Activated CD4-positive, alpha-beta memory T cell treated with anti-CD3 and anti-CD28 coated beads, Interleukin-2, amount 10 ng/mL, durations not matched to agents 7 days and 5 days (primary cell): ENCODE data around the gene SYTL3. TPM values are rescaled to one million over a fixed set of nuclear protein-coding genes. Genes with fewer than 3 reads are reported as not detected.
A peak's percentile ranks its signal among the peaks of the same experiment; 100 is the strongest.

Experiments
- CTCF ChIA-PET: fragments of 350-600 bp; sonication (Branson Sonifier 250); formaldehyde crosslinking; loops from one replicate; lab custom pipeline; 2021; ENCODE audit warnings: antibody characterized with exemption, inconsistent platforms; lab: Charles Lee
- POLR2A ChIA-PET: fragments of 350-600 bp; sonication (Branson Sonifier 250); formaldehyde crosslinking; loops from one replicate; lab custom pipeline; 2021; ENCODE audit warnings: antibody characterized with exemption; lab: Charles Lee
- DNase-seq: peaks from one replicate; pipeline ENCODE4 v3.0.0-alpha.2; 2020
- H3K27ac Mint-ChIP-seq: one replicate; pipeline ENCODE4 v1.8.0; 2021; ENCODE audit warnings: mild to moderate bottlenecking, mixed read lengths
- H3K27me3 Mint-ChIP-seq: one replicate; pipeline ENCODE4 v1.8.0; 2021; ENCODE audit warnings: mixed read lengths
- H3K36me3 Mint-ChIP-seq: one replicate; pipeline ENCODE4 v1.8.0; 2021; ENCODE audit warnings: low read depth, mixed read lengths
- H3K4me1 Mint-ChIP-seq: one replicate; pipeline ENCODE4 v1.8.0; 2021; ENCODE audit warnings: mixed read lengths
- H3K4me3 Mint-ChIP-seq: one replicate; pipeline ENCODE4 v1.8.0; 2021; ENCODE audit warnings: mild to moderate bottlenecking, mixed read lengths
- H3K9me3 Mint-ChIP-seq: one replicate; pipeline ENCODE4 v1.8.0; 2021; ENCODE audit warnings: mixed read lengths
- total RNA-seq, 2 experiments: library from RNA; stranded (reverse); gene quantifications; one replicate each; pipeline ENCODE4 v1.2.3, GENCODE V29; 2021

SYTL3 gene
- total RNA-seq, 2 experiments from 2014 or later, result 133 to 135 TPM

DNA sequence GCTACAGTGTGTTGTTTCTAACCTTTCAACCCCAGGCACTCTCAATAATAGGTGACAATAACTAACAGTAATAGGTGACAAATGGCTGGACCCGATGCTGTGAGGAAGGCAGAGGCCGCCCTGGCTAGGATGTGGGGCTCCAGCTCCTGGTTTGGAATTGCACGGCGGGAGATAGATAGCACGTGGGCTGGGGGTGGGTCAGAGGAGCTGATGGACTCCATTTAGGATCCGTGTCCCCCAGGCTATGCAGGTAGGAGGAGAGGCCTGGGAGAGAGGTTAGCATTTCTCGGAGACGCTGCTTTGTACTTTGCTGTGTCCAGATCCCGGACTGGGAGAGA lies 107.9 kb downstream of the SYTL3 start:
- no peak overlapping the region for H3K4me3 Mint-ChIP-seq
- POLR2A ChIA-PET, result no interaction called here
- peaks cover 50% of the 10 kb centered on the region for H3K36me3 Mint-ChIP-seq
- H3K27ac Mint-ChIP-seq, result peak overlapping the region; percentile 13
- CTCF ChIA-PET, result no interaction called here
- DNase-seq, result no peak
- no peaks in the 10 kb centered on the region for H3K4me1 Mint-ChIP-seq
- no peaks in the 10 kb centered on the region for H3K9me3 Mint-ChIP-seq
- H3K27me3 Mint-ChIP-seq, result no peaks in the 10 kb centered on the region

- peaks cover 57% of the 10 kb centered on the region for H3K36me3 Mint-ChIP-seq
- no peaks in the 10 kb centered on the region for H3K27me3 Mint-ChIP-seq
- H3K4me3 Mint-ChIP-seq, result no peak overlapping the region
- ChIA-PET CTCF (interaction anchor here (0.6 to 0.7 kb wide), 2 partner anchors 54 to 67 kb away, joined by 3 read pairs; no protein-coding TSS in a partner anchor), POLR2A (interaction anchor here (1.0 kb wide), 1 partner anchor 14 kb away, joined by 3 read pairs; no protein-coding TSS in a partner anchor)
- H3K9me3 Mint-ChIP-seq, result no peaks in the 10 kb centered on the region
- no peak for DNase-seq
- no peaks in the 10 kb centered on the region for H3K4me1 Mint-ChIP-seq
- H3K27ac Mint-ChIP-seq, result peak overlapping the region; percentile 19
Observed at GRCh38 chr6:158758451-158758860, 108.6 kb downstream of the SYTL3 start.

- Mint-ChIP-seq H3K4me1 (no peaks in the 10 kb centered on the region), H3K9me3 (no peaks in the 10 kb centered on the region), H3K27me3 (no peaks in the 10 kb centered on the region), H3K36me3 (peaks cover 57% of the 10 kb centered on the region), H3K4me3 (no peak overlapping the region), H3K27ac (no peak overlapping the region)
- no peak for DNase-seq
- ChIA-PET POLR2A (interaction anchor here (1.0 kb wide), 1 partner anchor 14 kb away, joined by 3 read pairs; no protein-coding TSS in a partner anchor), CTCF (interaction anchor here (0.6 to 0.7 kb wide), 2 partner anchors 55 to 68 kb away, joined by 3 read pairs; no protein-coding TSS in a partner anchor)
Observed at GRCh38 chr6:158758941-158759479, 109.2 kb downstream of the SYTL3 start.

GRCh38 chr6:158759966-158760617 lies 110.2 kb downstream of the SYTL3 start:
- H3K27ac Mint-ChIP-seq, result no peak overlapping the region
- peaks cover 61% of the 10 kb centered on the region for H3K36me3 Mint-ChIP-seq
- POLR2A ChIA-PET, result interaction anchor here (0.9 to 1.5 kb wide), 3 partner anchors 9 to 44 kb away, joined by 3 to 4 read pairs (median 3); no protein-coding TSS in a partner anchor
- DNase-seq, result no peak
- H3K4me1 Mint-ChIP-seq, result no peaks in the 10 kb centered on the region
- no peaks in the 10 kb centered on the region for H3K27me3 Mint-ChIP-seq
- CTCF ChIA-PET, result interaction anchor here (1.0 to 1.1 kb wide), 2 partner anchors 33 to 56 kb away, joined by 3 read pairs; no protein-coding TSS in a partner anchor
- no peak overlapping the region for H3K4me3 Mint-ChIP-seq
- H3K9me3 Mint-ChIP-seq, result no peaks in the 10 kb centered on the region

- H3K27ac Mint-ChIP-seq, result no peak overlapping the region
- H3K9me3 Mint-ChIP-seq, result no peaks in the 10 kb centered on the region
- H3K4me1 Mint-ChIP-seq, result no peaks in the 10 kb centered on the region
- H3K4me3 Mint-ChIP-seq, result no peak overlapping the region
- no peaks in the 10 kb centered on the region for H3K27me3 Mint-ChIP-seq
- DNase-seq, result no peak
- CTCF ChIA-PET, result interaction anchor here (1.0 to 1.1 kb wide), 2 partner anchors 33 to 57 kb away, joined by 3 read pairs; no protein-coding TSS in a partner anchor
- H3K36me3 Mint-ChIP-seq, result peaks cover 60% of the 10 kb centered on the region
- POLR2A ChIA-PET, result interaction anchor here (0.9 to 1.5 kb wide), 3 partner anchors 8 to 45 kb away, joined by 3 to 4 read pairs (median 3); no protein-coding TSS in a partner anchor
Observed at GRCh38 chr6:158760618-158761250, 110.9 kb downstream of the SYTL3 start.

DNA sequence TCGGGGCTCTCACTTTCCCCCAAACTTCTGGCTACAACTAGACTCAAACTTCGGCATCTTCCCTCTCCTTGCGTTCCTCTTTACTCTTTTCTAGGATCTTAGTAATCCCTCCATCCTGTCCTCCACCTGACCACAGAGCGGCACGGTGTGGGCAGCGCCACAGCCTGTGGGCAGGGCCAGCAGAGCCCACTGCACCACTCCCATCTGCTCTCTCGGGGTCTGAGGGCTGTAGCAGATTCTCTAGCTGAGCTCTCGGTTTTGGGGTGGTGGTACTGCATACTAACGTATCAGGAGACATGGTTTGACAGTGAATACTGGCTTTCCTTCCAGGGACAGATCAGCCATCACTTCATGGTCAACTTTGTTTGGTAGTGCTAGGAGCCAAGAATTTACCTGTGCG lies 111.9 kb downstream of the SYTL3 start:
- no peak for DNase-seq
- CTCF ChIA-PET, result no interaction called here
- H3K4me3 Mint-ChIP-seq, result no peak overlapping the region
- peaks cover 64% of the 10 kb centered on the region for H3K36me3 Mint-ChIP-seq
- POLR2A ChIA-PET, result interaction anchor here (1.4 to 1.5 kb wide), 2 partner anchors 14 to 39 kb away, joined by 3 to 4 read pairs; no protein-coding TSS in a partner anchor
- H3K4me1 Mint-ChIP-seq, result no peaks in the 10 kb centered on the region
- no peaks in the 10 kb centered on the region for H3K9me3 Mint-ChIP-seq
- no peaks in the 10 kb centered on the region for H3K27me3 Mint-ChIP-seq
- peak overlapping the region; percentile 44 for H3K27ac Mint-ChIP-seq

- Mint-ChIP-seq H3K9me3 (no peaks in the 10 kb centered on the region), H3K36me3 (peaks cover 67% of the 10 kb centered on the region), H3K4me3 (no peak overlapping the region), H3K27me3 (no peaks in the 10 kb centered on the region), H3K4me1 (no peaks in the 10 kb centered on the region), H3K27ac (peak overlapping the region; percentile 13)
- CTCF ChIA-PET, result interaction anchor here (1.1 kb wide), 1 partner anchor 23 kb away, joined by 3 read pairs; no protein-coding TSS in a partner anchor
- POLR2A ChIA-PET, result interaction anchor here (0.9 to 1.5 kb wide), 4 partner anchors 21 to 119 kb away, joined by 3 to 7 read pairs (median 3); partner anchors contain the start of gene DYNLT1
- DNase-seq, result no peak
Observed at GRCh38 chr6:158762787-158763433, 113.1 kb downstream of the SYTL3 start.

GRCh38 chr6:158763434-158764182 lies 113.8 kb downstream of the SYTL3 start:
- Mint-ChIP-seq H3K4me3 (no peak overlapping the region), H3K36me3 (peaks cover 74% of the 10 kb centered on the region), H3K27ac (peak overlapping the region; percentile 54), H3K4me1 (no peaks in the 10 kb centered on the region), H3K9me3 (no peaks in the 10 kb centered on the region), H3K27me3 (no peaks in the 10 kb centered on the region)
- POLR2A ChIA-PET, result interaction anchor here (1.1 to 1.5 kb wide), 6 partner anchors 8 to 120 kb away, joined by 3 to 7 read pairs (median 3); partner anchors contain the start of gene DYNLT1
- DNase-seq, result no peak
- CTCF ChIA-PET, result interaction anchor here (1.1 kb wide), 1 partner anchor 24 kb away, joined by 3 read pairs; no protein-coding TSS in a partner anchor

DNA sequence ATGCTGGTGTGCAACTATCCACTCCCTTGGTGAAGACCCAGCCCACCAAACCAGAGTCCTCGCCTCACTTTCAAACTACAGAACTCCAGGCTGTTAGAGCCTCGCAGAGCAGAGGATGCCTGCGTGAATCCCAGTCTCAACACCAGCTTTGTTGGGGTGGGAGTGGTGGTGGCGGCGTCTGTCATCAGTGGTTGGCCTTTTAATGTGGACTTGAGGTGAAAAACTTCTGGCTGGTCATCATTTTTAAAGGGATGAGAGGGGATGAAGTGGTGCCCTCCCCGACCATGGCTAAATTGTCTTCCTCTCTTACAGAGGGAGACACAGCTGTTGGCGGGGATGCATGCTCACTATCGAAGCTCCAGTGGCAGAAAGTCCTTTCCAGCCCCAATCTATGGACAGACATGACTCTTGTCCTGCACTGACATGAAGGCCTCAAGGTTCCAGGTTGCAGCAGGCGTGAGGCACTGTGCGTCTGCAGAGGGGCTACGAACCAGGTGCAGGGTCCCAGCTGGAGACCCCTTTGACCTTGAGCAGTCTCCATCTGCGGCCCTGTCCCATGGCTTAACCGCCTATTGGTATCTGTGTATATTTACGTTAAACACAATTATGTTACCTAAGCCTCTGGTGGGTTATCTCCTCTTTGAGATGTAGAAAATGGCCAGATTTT lies 114.5 kb downstream of the SYTL3 start:
- Mint-ChIP-seq H3K4me3 (no peak overlapping the region), H3K9me3 (no peaks in the 10 kb centered on the region), H3K4me1 (no peaks in the 10 kb centered on the region), H3K27me3 (no peaks in the 10 kb centered on the region), H3K36me3 (peaks cover 76% of the 10 kb centered on the region), H3K27ac (peak overlapping the region; percentile 54)
- POLR2A ChIA-PET, result interaction anchor here (1.1 to 1.4 kb wide), 4 partner anchors 9 to 46 kb away, joined by 3 to 4 read pairs (median 3); no protein-coding TSS in a partner anchor
- no peak for DNase-seq
- CTCF ChIA-PET, result interaction anchor here (1.6 kb wide), 1 partner anchor 61 kb away, joined by 4 read pairs; no protein-coding TSS in a partner anchor

DNA sequence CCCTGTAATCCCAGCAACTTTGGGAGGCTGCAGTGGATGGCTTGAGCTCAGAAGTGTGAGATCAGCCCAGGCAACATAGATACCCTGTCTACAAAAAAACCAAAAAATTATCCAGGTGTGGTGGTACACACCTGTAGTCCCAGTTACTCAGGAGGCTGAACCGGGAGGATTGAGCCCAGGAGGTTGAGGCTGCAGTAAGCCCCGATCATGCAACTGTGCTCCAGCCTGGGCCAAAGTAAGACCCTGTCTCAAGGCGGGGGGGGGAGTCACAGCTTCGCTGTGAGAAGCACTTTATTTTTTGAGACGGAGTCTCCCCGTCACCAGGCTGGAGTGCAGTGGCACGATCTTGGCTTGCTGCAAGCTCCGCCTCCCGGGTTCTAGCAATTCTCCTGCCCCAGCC lies 115.1 kb downstream of the SYTL3 start:
- ChIA-PET POLR2A (interaction anchor here (1.2 to 1.4 kb wide), 2 partner anchors 9 to 22 kb away, joined by 3 to 4 read pairs; no protein-coding TSS in a partner anchor), CTCF (interaction anchor here (1.6 to 1.8 kb wide), 2 partner anchors 61 to 207 kb away, joined by 4 to 6 read pairs; no protein-coding TSS in a partner anchor)
- H3K27ac Mint-ChIP-seq, result no peak overlapping the region
- no peaks in the 10 kb centered on the region for H3K4me1 Mint-ChIP-seq
- peaks cover 82% of the 10 kb centered on the region for H3K36me3 Mint-ChIP-seq
- no peak for DNase-seq
- no peaks in the 10 kb centered on the region for H3K9me3 Mint-ChIP-seq
- no peak overlapping the region for H3K4me3 Mint-ChIP-seq
- no peaks in the 10 kb centered on the region for H3K27me3 Mint-ChIP-seq

DNA sequence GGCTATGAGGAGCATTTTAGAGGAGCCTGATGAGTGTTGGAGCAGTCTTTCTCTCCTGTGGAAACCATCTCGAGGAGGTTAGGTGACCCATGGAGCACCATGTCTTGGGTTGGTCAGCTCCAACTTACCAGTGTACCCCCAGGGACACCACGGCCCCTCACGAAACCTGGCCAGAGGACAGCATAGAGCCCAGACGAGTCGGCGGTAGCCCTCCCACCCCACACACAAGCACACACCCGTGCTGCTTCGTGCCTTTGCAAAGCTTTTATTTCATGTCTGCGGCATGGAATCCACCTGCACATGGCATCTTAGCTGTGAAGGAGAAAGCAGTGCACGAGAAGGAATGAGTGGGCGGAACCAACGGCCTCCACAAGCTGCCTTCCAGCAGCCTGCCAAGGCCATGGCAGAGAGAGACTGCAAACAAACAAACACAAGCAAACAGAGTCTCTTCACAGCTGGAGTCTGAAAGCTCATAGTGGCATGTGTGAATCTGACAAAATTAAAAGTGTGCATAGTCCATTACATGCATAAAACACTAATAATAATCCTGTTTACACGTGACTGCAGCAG lies 115.7 kb downstream of the SYTL3 start:
- no peak for DNase-seq
- POLR2A ChIA-PET, result interaction anchor here (0.6 to 0.9 kb wide), 2 partner anchors 11 to 104 kb away, joined by 3 read pairs; no protein-coding TSS in a partner anchor

More for the DNA sequence above, 115.7 kb downstream of the SYTL3 start:
- Mint-ChIP-seq H3K27ac (no peak overlapping the region), H3K36me3 (peaks cover 89% of the 10 kb centered on the region), H3K4me3 (no peak overlapping the region), H3K9me3 (no peaks in the 10 kb centered on the region), H3K4me1 (peaks cover under 1% of the 10 kb centered on the region), H3K27me3 (no peaks in the 10 kb centered on the region)
- CTCF ChIA-PET, result interaction anchor here (1.3 to 1.8 kb wide), 4 partner anchors 62 to 243 kb away, joined by 3 to 6 read pairs (median 4); no protein-coding TSS in a partner anchor
